HEK293 (cell line): Measurements from ENCODE around the gene CPAMD8.
"Not testable (repeated sequence)": the region's sequence is repeated elsewhere in the genome, so short reads cannot be mapped to it uniquely, and the experiment has no call there.

Experiments
- ZNF133 ChIP-seq: fragments of 450-650 bp; formaldehyde crosslinking; IDR thresholded peaks from 2 replicates; pipeline ENCODE4 v1.5.1; 2016; ENCODE audit warnings: missing biosample characterization, missing genetic modification characterization
- ZNF670 ChIP-seq: fragments of 450-650 bp; formaldehyde crosslinking; IDR thresholded peaks from 2 replicates; pipeline ENCODE4 v1.5.1; 2016; ENCODE audit warnings: missing biosample characterization, missing genetic modification characterization, low read depth
- TF ChIP-seq, protein P1 (sequence below): fragments of 450-650 bp; formaldehyde crosslinking; optimal IDR thresholded peaks from 2 replicates; pipeline ENCODE3; 2016; ENCODE audit warnings: missing biosample characterization, mild to moderate bottlenecking, missing genetic modification characterization

- not testable (repeated sequence) for TF ChIP-seq ZNF670, ZNF133 (tag by site-specific recombination)
- TF ChIP-seq, protein P1, sequence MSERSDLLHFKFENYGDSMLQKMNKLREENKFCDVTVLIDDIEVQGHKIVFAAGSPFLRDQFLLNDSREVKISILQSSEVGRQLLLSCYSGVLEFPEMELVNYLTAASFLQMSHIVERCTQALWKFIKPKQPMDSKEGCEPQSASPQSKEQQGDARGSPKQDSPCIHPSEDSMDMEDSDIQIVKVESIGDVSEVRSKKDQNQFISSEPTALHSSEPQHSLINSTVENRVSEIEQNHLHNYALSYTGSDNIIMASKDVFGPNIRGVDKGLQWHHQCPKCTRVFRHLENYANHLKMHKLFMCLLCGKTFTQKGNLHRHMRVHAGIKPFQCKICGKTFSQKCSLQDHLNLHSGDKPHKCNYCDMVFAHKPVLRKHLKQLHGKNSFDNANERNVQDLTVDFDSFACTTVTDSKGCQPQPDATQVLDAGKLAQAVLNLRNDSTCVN, result not testable (repeated sequence)
Measured at GRCh38 chr19:17014212-17014861, 12.3 kb downstream of the CPAMD8 start.
